Measurements from ENCODE around the gene UGT2A1.

DNA sequence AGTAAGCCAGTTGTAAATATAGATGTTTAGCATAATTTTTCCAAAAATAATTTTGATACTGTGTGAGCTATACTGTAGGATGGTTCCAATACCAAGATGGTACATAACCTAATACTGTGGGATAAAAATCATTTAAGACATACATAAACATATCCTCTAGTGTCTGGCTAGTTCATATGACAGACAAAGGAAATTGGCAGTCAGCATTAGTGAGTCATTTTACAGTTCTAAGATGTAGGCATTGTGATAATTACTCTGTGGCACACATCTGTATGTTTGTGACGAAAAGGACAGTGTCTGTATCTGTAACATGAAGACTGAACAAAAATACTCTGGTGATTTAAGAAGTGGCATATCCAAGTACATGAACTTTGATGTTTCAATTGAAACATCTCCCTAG lies 63.2 kb downstream of the UGT2A1 start:
- TF ChIP-seq CTCF (IDR thresholded peaks at IDR 0.05) (no peak), POLR2A (IDR thresholded peaks at IDR 0.05) (no peak)
